Psoas muscle (tissue), 8 donors: ENCODE measurements around the gene CLMN. TPM values are rescaled to one million over a fixed set of nuclear protein-coding genes. Genes with fewer than 3 reads are reported as not detected.
A peak's percentile ranks its signal among the peaks of the same experiment; 100 is the strongest.

Experiments
- ATAC-seq, 4 donors: fragments of 200-7000 bp; cut with Tn5 transposase; one replicate each; pipeline ENCODE4 v1.9.1; 2020; ENCODE audit warnings: moderate library complexity in 3 of 4, mild to moderate bottlenecking in 2 of 4
- DNase-seq, 2 donors: peaks; one replicate each; pipeline ENCODE4 v3.0.0-alpha.2; 2020
- H3K27ac ChIP-seq: fragments of 200-600 bp; one replicate; pipeline ENCODE4 v1.8.0; 2022
- H3K27me3 ChIP-seq, 3 donors: fragments of 200-600 bp in 1 of 3; one replicate each; pipeline versions ENCODE4 v1.6.1 to v1.8.0; 2013 to 2022; ENCODE audit warnings: low read length in 2 of 3, mild to moderate bottlenecking in 2 of 3, moderate library complexity in 1 of 3; ENCODE audit not compliant: insufficient read depth in 3 of 3
- H3K36me3 ChIP-seq, 2 donors: fragments of 200-600 bp in 1 of 2; one replicate each; pipeline versions ENCODE4 v1.6.1 to v1.8.0; 2013 to 2022; ENCODE audit warnings: low read depth in 1 of 2, mild to moderate bottlenecking in 1 of 2, moderate library complexity in 1 of 2; ENCODE audit not compliant: insufficient read depth in 1 of 2
- H3K4me1 ChIP-seq: fragments of 200-600 bp; one replicate; pipeline ENCODE4 v1.8.0; 2022
- H3K4me3 ChIP-seq: fragments of 200-600 bp; one replicate; pipeline ENCODE4 v1.8.0; 2022; ENCODE audit warnings: mild to moderate bottlenecking
- H3K9me3 ChIP-seq: fragments of 200-600 bp; one replicate; pipeline ENCODE4 v1.8.0; 2022
- CTCF ChIP-seq: fragments of 200-600 bp; IDR thresholded peaks from one replicate; pipeline ENCODE4 v1.8.0; 2022; ENCODE audit warnings: antibody characterized with exemption
- WGBS, 3 donors: extraction: QIAGEN DNeasy Blood & Tissue Kit; methylation state at CpG; one replicate each; pipeline versions ENCODE4 v1.1.6 to v1.1.7; 2013; 5-methylcytosine and 5-hydroxymethylcytosine counted together
- intact Hi-C, 2 donors: fragments of 100-400 bp; cut with DNase I; formaldehyde crosslinking; loops; one replicate each; pipeline versions ENCODE4 v1.11.0 to v1.14.2; 2022
- long read RNA-seq, 2 donors: library from polyadenylated mRNA; unstranded; transcript quantifications; one replicate each; pipeline ENCODE4 v2.0.0, GENCODE V29; 2021
- polyA plus RNA-seq, 3 donors: library from polyadenylated mRNA; stranded (reverse); fragments of 200-250 nt; gene quantifications; one replicate each; pipeline ENCODE4 v1.2.3, GENCODE V29; 2013
- total RNA-seq, 4 donors: library from RNA; stranded (reverse); fragmentation: NEBNext Ultra II Directional in 2 of 4; extraction: Animal tissue kit (Norgen Biotek cat#: 25700) in 2 of 4; gene quantifications; one replicate each; pipeline versions ENCODE4 v1.2.1 to v1.2.4, GENCODE V29; 2021 to 2023
- donor health status: healthy with polysubstance abuse.
- donor health status: DM: no; HTN: no; CAD: no; lungs with moderate emphysema.
- donor health status: Bipolar disorder and iron deficiency.
- donor health status: healthy.
- donor health status: DM: yes; HTN: yes; CAD: no.
- donor health status: DM: no; HTN: no; CAD: no.
- donor health status: DM: no; HTN: no; CAD: no.
- donor health status: DM: yes; HTN: yes; CAD: no.

CLMN gene, protein sequence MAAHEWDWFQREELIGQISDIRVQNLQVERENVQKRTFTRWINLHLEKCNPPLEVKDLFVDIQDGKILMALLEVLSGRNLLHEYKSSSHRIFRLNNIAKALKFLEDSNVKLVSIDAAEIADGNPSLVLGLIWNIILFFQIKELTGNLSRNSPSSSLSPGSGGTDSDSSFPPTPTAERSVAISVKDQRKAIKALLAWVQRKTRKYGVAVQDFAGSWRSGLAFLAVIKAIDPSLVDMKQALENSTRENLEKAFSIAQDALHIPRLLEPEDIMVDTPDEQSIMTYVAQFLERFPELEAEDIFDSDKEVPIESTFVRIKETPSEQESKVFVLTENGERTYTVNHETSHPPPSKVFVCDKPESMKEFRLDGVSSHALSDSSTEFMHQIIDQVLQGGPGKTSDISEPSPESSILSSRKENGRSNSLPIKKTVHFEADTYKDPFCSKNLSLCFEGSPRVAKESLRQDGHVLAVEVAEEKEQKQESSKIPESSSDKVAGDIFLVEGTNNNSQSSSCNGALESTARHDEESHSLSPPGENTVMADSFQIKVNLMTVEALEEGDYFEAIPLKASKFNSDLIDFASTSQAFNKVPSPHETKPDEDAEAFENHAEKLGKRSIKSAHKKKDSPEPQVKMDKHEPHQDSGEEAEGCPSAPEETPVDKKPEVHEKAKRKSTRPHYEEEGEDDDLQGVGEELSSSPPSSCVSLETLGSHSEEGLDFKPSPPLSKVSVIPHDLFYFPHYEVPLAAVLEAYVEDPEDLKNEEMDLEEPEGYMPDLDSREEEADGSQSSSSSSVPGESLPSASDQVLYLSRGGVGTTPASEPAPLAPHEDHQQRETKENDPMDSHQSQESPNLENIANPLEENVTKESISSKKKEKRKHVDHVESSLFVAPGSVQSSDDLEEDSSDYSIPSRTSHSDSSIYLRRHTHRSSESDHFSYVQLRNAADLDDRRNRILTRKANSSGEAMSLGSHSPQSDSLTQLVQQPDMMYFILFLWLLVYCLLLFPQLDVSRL
- total RNA-seq (1 to 10 TPM; 3.9 to 9.6 (median 6.3) TPM), polyA plus RNA-seq (1 to 10 TPM; 1.7 to 2.5 (median 2.1) TPM)
- long read RNA-seq, donor 1, partial matches to known transcripts = 1 of 1 reads
- long read RNA-seq, donor 1, other reads (novel, unspliced or antisense) = 0 of 1 reads
- long read RNA-seq, donor 2, full-length matches to known transcripts = 1 of 9 reads
- long read RNA-seq, donor 2, partial matches to known transcripts = 6 of 9 reads
- long read RNA-seq, donor 2, other reads (novel, unspliced or antisense) = 2 of 9 reads

DNA sequence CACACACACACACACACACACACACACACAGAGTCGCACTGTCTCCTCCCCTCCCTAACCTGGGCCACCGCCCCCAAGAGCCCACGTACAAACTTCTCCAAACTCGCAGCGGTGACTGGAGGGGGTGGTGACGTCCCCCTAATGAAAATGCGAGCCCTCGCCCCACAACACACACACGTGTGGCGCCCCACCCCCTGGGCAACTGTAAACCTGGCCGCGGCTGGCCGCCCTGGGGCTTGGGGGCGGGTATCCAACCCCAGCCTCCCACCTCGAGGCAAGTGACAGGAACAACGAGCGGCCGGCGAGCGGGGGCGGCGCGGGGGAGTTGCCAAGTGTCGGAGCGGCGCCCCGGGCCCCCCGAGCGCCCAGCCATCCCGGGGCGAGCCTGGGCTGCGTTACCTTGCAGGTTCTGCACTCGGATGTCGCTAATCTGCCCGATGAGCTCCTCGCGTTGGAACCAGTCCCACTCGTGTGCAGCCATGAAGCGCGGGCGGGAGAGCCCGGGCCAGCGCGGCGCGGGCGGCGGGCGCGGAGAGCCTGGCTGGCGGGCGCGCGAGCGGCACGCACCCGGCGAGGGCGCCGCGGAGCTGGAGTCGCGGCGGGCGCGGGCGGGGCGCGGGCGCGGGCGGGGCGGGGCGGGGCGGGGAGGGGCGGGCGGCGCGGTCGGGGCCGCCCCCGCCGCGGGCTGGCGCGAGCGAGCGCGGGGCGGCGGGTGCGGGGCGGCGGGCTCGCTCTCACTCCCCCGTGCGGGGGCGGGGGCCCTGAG, at the start of gene CLMN:
CLMN (minus strand) TSS at position 597 of the 766 bp plus-strand sequence; CDS start at position 481, 116 bp downstream.
- Histone ChIP-seq H3K4me1 (peaks cover 2% of the 10 kb centered on the region), H3K27me3 (peaks cover 0 to 3% (median 0%) of the 10 kb centered on the region in 3 donors), H3K9me3 (no peaks in the 10 kb centered on the region), H3K4me3 (peak within 1 kb of the TSS; percentile 83), H3K27ac (peak within 1 kb of the TSS; percentile 53), H3K36me3 (no peaks in the 10 kb centered on the region)
- TF ChIP-seq CTCF = no peak
- WGBS, 3 donors = 1 to 3% (median 2%) methylated on average over 39 to 75 of the region's 98 CpGs
- DNase-seq = peak; percentile 43 to 66
- peak; percentile 40 to 71 (median 66) for ATAC-seq
- intact Hi-C loops = no loop called here

DNA sequence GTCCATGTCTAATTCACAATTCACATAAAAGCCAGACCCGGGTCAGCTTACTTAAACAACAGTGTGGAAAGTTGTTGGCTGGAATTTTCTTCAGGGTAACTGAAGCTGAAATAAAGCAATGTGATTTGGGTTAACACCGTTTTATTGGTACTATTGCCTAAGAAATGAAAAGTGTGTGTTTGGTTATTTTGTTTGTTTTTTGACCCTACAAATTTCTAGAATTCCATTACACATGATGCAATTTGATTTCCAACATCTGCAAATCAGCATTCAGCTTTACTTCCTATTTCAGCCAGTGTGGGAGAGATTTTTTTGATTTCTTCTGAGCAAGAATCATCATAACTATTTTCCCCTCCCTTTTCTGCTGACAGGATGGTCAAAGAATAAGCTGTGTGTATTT, 45.7 kb upstream of the CLMN start:
- H3K27me3 ChIP-seq = peaks cover 0 to 41% (median 0%) of the 10 kb centered on the region in 3 donors
- peak in 1 of 4 donors; percentile 19 for ATAC-seq
- no peak for DNase-seq
- H3K4me1 ChIP-seq = no peaks in the 10 kb centered on the region
- H3K27ac ChIP-seq = no peak overlapping the region
- no peak overlapping the region for H3K4me3 ChIP-seq
- no peaks in the 10 kb centered on the region for H3K36me3 ChIP-seq
- H3K9me3 ChIP-seq = no peaks in the 10 kb centered on the region
- intact Hi-C loops = no loop called here
- 18 to 38% (median 27%) methylated on average over 2 of the region's 2 CpGs for WGBS, 3 donors
- no peak for TF ChIP-seq CTCF

DNA sequence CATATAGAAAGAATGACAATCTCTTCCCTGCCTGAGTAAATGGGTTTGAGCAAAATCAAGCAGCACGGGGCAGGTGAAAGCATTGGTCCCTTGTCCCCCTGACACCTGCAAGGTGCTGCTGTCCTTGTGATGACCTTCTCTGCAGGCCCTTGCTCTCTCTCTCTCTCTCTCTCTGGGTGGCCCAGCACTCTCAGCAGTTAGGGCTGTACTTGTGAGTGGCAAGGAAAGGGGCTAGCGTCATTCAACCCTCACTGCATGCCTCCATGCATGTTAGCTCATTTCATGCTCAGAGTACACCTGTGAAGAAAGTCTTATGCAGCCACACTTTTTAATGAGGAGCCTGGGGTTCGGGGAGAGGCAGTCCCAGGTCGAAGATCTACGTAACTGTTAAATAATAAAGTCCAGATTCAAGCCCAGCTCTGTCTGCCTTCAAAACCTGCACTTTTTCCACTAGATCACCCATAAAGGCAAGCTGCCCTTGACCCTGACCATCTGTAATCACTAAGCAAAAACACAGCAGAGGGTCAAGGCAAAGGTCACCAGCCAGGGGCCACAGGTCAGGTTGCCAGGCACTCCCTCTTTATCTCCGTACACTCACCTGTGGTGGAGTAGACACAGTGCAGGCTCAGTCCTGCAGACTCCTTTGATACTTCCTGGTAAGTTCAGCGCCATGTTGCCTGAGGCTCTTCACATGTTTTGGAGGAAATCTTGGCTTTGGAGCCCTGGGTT, 44.9 kb upstream of the CLMN start:
- no peak for TF ChIP-seq CTCF
- Histone ChIP-seq H3K4me1 (no peaks in the 10 kb centered on the region), H3K27ac (no peak overlapping the region), H3K4me3 (no peak overlapping the region), H3K27me3 (peaks cover 0 to 41% (median 0%) of the 10 kb centered on the region in 3 donors), H3K36me3 (no peaks in the 10 kb centered on the region), H3K9me3 (no peaks in the 10 kb centered on the region)
- ATAC-seq = no peak
- intact Hi-C loops = no loop called here
- DNase-seq = no peak
- WGBS, 3 donors = 64 to 75% (median 70%) methylated on average over 7 of the region's 7 CpGs
